22Rv1 (cell line): Measurements from ENCODE around the gene FYN.
"Not testable (repeated sequence)": the region's sequence is repeated elsewhere in the genome, so short reads cannot be mapped to it uniquely, and the experiment has no call there.

ENCODE experiments used
- H3K27ac ChIP-seq: fragments of 450-650 bp; 2 replicates; pipeline ENCODE4 v1.5.1; 2017
- CTCF ChIP-seq: fragments of 450-650 bp; IDR thresholded peaks from 2 replicates; pipeline ENCODE4 v1.5.1; 2017; ENCODE audit warnings: mild to moderate bottlenecking
- ZFX ChIP-seq: fragments of 450-650 bp; IDR thresholded peaks from 2 replicates; pipeline ENCODE4 v1.6.1; 2017; ENCODE audit warnings: antibody characterized with exemption, borderline replicate concordance

FYN gene

GRCh38 chr6:111914617-111915016 lies 41.4 kb upstream of the FYN start:
- no peak for TF ChIP-seq ZFX
- TF ChIP-seq CTCF: no peak
- H3K27ac ChIP-seq: no peak overlapping the region

GRCh38 chr6:111912904-111913303 lies 39.7 kb upstream of the FYN start:
- TF ChIP-seq ZFX (no peak), CTCF (no peak)
- H3K27ac ChIP-seq: no peak overlapping the region

GRCh38 chr6:111911428-111911827 lies 38.2 kb upstream of the FYN start:
- TF ChIP-seq CTCF: no peak
- TF ChIP-seq ZFX: no peak
- no peak overlapping the region for H3K27ac ChIP-seq

- TF ChIP-seq CTCF (no peak), ZFX (no peak)
- no peak overlapping the region for H3K27ac ChIP-seq
Observed at GRCh38 chr6:111909238-111909637, 36.0 kb upstream of the FYN start.

- H3K27ac ChIP-seq: not testable (repeated sequence)
Observed at GRCh38 chr6:111908365-111908764, 35.1 kb upstream of the FYN start.

- TF ChIP-seq ZFX (no peak), CTCF (no peak)
Observed at GRCh38 chr6:111900735-111901134, 27.5 kb upstream of the FYN start.

GRCh38 chr6:111899531-111899930 lies 26.3 kb upstream of the FYN start:
- no peak for TF ChIP-seq ZFX
- no peak for TF ChIP-seq CTCF
- H3K27ac ChIP-seq: no peak overlapping the region

More at GRCh38 chr6:111900735-111901134, 27.5 kb upstream of the FYN start:
- no peak overlapping the region for H3K27ac ChIP-seq

GRCh38 chr6:111898452-111898851 lies 25.2 kb upstream of the FYN start:
- no peak overlapping the region for H3K27ac ChIP-seq
- TF ChIP-seq CTCF (no peak), ZFX (no peak)
